ENCODE measurements around the gene FANCE. TPM values are rescaled to one million over a fixed set of nuclear protein-coding genes. Genes with fewer than 3 reads are reported as not detected.

The FANCE gene
- total and polyA plus RNA-seq, 2 experiments from 2014 or later: 4.1 to 8.7 TPM

- Histone ChIP-seq H3K9me3 (ENCODE audit: low read depth) (no peaks in the 10 kb centered on the region), H4K20me1 (ENCODE audit: insufficient read depth, poor library complexity, severe bottlenecking) (peaks cover 10% of the 10 kb centered on the region), H3K4me3 (no peak overlapping the region), H3K9me2 (replicated peaks; ENCODE audit: insufficient read depth) (no peaks in the 10 kb centered on the region), H3K36me3 (replicated peaks; ENCODE audit: insufficient read depth, low read depth) (no peaks in the 10 kb centered on the region), H3K4me1 (ENCODE audit: insufficient read depth) (peaks cover 5% of the 10 kb centered on the region), H3K27ac (no peak overlapping the region), H3K79me2 (peaks cover 4% of the 10 kb centered on the region), H3K4me2 (no peak overlapping the region), H2AFZ (no peak overlapping the region), H3K27me3 (no peaks in the 10 kb centered on the region)
- no peak for DNase-seq (ENCODE audit: low spot score)
- no peak for TF ChIP-seq EZH2phosphoT487 (IDR thresholded peaks at IDR 0.05; ENCODE audit: low read depth, severe bottlenecking, unreplicated experiment)
- WGBS (ENCODE audit: low lambda C conversion rate, missing lambda C conversion rate): 89% methylated on average over 8 of the region's 8 CpGs
Measured at GRCh38 chr6:35477028-35477427, 24.9 kb downstream of the FANCE start.

DNA sequence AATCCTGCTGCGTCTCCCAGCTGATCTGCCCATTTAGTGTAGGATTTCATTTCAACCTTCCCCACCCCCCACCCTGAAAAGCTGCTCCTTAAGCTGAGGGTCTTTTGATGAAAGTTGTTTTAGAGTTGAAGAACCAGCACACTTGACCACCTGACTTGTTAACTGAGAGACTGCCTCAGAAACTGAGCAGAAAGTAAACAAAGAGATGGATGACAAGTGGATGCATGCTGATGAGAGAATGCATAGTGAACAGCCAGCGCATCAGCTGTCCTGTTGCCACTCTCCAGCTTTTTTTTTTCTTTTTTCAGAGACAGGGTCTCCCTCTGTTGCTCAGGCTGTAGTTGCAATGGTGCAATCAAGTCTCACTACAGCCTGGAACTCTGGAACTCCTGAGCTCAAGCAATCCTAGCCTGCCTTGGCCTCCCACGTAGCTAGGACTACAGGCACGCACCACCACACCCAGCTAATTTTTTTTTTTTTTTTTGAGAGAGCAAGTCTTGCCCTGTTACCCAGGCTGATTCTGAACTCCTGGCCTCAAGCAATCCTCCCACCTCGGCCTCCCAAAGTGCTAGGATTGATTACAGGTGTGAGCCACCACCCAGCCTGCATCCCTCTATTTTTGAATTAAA lies 25.5 kb downstream of the FANCE start:
- Histone ChIP-seq H3K36me3 (replicated peaks; ENCODE audit: insufficient read depth, low read depth) (no peaks in the 10 kb centered on the region), H3K4me3 (no peak overlapping the region), H4K20me1 (ENCODE audit: insufficient read depth, poor library complexity, severe bottlenecking) (peaks cover 3% of the 10 kb centered on the region), H3K79me2 (peaks cover 6% of the 10 kb centered on the region), H3K4me2 (no peak overlapping the region), H3K9me2 (replicated peaks; ENCODE audit: insufficient read depth) (no peaks in the 10 kb centered on the region), H3K9me3 (ENCODE audit: low read depth) (no peaks in the 10 kb centered on the region), H3K27ac (no peak overlapping the region), H2AFZ (no peak overlapping the region), H3K4me1 (ENCODE audit: insufficient read depth) (no peaks in the 10 kb centered on the region), H3K27me3 (no peaks in the 10 kb centered on the region)
- WGBS (ENCODE audit: low lambda C conversion rate, missing lambda C conversion rate): 91% methylated on average over 5 of the region's 5 CpGs
- TF ChIP-seq, protein P1, sequence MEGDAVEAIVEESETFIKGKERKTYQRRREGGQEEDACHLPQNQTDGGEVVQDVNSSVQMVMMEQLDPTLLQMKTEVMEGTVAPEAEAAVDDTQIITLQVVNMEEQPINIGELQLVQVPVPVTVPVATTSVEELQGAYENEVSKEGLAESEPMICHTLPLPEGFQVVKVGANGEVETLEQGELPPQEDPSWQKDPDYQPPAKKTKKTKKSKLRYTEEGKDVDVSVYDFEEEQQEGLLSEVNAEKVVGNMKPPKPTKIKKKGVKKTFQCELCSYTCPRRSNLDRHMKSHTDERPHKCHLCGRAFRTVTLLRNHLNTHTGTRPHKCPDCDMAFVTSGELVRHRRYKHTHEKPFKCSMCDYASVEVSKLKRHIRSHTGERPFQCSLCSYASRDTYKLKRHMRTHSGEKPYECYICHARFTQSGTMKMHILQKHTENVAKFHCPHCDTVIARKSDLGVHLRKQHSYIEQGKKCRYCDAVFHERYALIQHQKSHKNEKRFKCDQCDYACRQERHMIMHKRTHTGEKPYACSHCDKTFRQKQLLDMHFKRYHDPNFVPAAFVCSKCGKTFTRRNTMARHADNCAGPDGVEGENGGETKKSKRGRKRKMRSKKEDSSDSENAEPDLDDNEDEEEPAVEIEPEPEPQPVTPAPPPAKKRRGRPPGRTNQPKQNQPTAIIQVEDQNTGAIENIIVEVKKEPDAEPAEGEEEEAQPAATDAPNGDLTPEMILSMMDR (IDR thresholded peaks at IDR 0.05; ENCODE audit: poor library complexity): no peak
- TF ChIP-seq EZH2 (IDR thresholded peaks at IDR 0.05; ENCODE audit: borderline replicate concordance) (no peak), EZH2phosphoT487 (IDR thresholded peaks at IDR 0.05; ENCODE audit: low read depth, severe bottlenecking, unreplicated experiment) (no peak)
- DNase-seq (ENCODE audit: low spot score): no peak

- WGBS (ENCODE audit: low lambda C conversion rate, missing lambda C conversion rate): 98% methylated on average over 7 of the region's 7 CpGs
Measured at GRCh38 chr6:35478259-35478658, 26.1 kb downstream of the FANCE start.

DNA sequence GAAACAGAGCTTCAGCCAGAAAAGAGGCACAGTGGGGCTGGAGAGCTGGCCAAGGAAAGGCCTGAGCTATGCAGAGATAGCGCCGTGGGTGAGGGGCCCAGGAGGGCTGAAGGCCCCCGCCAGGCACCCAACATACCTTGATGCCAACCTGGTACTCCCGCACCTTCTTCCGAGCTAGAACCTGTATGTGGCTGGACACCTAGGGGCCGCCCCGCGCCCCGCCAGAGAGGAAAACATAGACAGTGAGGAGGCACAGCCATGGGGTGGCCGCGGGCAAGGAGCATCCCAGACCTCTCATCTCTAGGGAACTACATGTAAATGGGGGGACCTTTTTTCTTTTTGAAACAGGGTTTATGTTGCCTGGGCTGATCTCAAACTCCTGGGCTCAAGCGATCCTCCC lies 28.0 kb downstream of the FANCE start:
- Histone ChIP-seq H3K4me1 (ENCODE audit: insufficient read depth) (peaks cover 4% of the 10 kb centered on the region), H3K27ac (no peak overlapping the region), H3K27me3 (no peaks in the 10 kb centered on the region), H4K20me1 (ENCODE audit: insufficient read depth, poor library complexity, severe bottlenecking) (peaks cover 5% of the 10 kb centered on the region), H3K9me3 (ENCODE audit: low read depth) (no peaks in the 10 kb centered on the region), H3K4me3 (no peak overlapping the region), H3K9me2 (replicated peaks; ENCODE audit: insufficient read depth) (no peaks in the 10 kb centered on the region), H3K79me2 (peaks cover 26% of the 10 kb centered on the region), H2AFZ (no peak overlapping the region), H3K4me2 (no peak overlapping the region), H3K36me3 (replicated peaks; ENCODE audit: insufficient read depth, low read depth) (no peaks in the 10 kb centered on the region)
- DNase-seq (ENCODE audit: low spot score): no peak
- TF ChIP-seq, protein P1 (IDR thresholded peaks at IDR 0.05; ENCODE audit: poor library complexity): no peak
- TF ChIP-seq EZH2 (IDR thresholded peaks at IDR 0.05; ENCODE audit: borderline replicate concordance) (no peak), EZH2phosphoT487 (IDR thresholded peaks at IDR 0.05; ENCODE audit: low read depth, severe bottlenecking, unreplicated experiment) (no peak)
- WGBS (ENCODE audit: low lambda C conversion rate, missing lambda C conversion rate): 96% methylated on average over 12 of the region's 12 CpGs

More at GRCh38 chr6:35478259-35478658, 26.1 kb downstream of the FANCE start:
- Histone ChIP-seq H3K27me3 (no peaks in the 10 kb centered on the region), H3K36me3 (replicated peaks; ENCODE audit: insufficient read depth, low read depth) (no peaks in the 10 kb centered on the region), H3K79me2 (peaks cover 9% of the 10 kb centered on the region), H3K27ac (no peak overlapping the region), H4K20me1 (ENCODE audit: insufficient read depth, poor library complexity, severe bottlenecking) (peaks cover 3% of the 10 kb centered on the region), H3K4me3 (no peak overlapping the region), H3K9me2 (replicated peaks; ENCODE audit: insufficient read depth) (no peaks in the 10 kb centered on the region), H3K4me1 (ENCODE audit: insufficient read depth) (no peaks in the 10 kb centered on the region), H3K4me2 (no peak overlapping the region), H2AFZ (no peak overlapping the region), H3K9me3 (ENCODE audit: low read depth) (no peaks in the 10 kb centered on the region)
- no peak for DNase-seq (ENCODE audit: low spot score)
- no peak for TF ChIP-seq EZH2phosphoT487 (IDR thresholded peaks at IDR 0.05; ENCODE audit: low read depth, severe bottlenecking, unreplicated experiment)
- TF ChIP-seq EZH2 (IDR thresholded peaks at IDR 0.05; ENCODE audit: borderline replicate concordance): no peak
- TF ChIP-seq, protein P1 (IDR thresholded peaks at IDR 0.05; ENCODE audit: poor library complexity): no peak

Data from hepatocyte (in vitro differentiated cells).